Activated CD4-positive, alpha-beta T cell treated with anti-CD3 and anti-CD28 coated beads for 24 hours (primary cell): ENCODE data around the gene CINP.
"Not testable (repeated sequence)": the region's sequence is repeated elsewhere in the genome, so short reads cannot be mapped to it uniquely, and the experiment has no call there.

Source experiments
- DNase-seq, 2 donors: peaks; one replicate each; pipeline ENCODE4 v3.0.0-alpha.2; 2020; ENCODE audit warnings: low read depth in 2 of 2

Gene CINP

DNA sequence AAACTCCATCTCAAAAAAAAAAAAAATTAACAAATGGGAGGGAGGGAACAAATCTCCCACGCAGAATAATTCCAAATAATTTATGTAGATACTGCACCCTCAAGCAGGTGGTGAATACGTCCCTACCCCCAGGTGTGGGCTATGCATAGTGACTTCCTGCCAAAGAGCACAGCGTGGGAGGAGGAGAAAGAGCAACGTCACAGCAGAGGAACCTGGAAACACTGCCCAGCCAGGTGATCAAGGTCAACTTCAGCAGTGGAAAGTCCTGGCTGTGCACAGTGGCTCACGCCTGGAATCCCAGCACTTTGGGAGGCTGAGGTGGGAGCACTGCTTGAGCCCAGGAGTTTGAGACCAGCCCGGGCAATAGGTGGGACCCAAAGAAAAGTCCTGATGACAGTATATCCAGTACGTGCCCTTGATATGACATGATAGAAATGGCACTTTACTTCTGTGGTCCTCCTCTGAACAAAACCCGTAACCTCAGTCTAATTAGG is 9.5 kb downstream of the CINP start:
- DNase-seq: no peak

DNA sequence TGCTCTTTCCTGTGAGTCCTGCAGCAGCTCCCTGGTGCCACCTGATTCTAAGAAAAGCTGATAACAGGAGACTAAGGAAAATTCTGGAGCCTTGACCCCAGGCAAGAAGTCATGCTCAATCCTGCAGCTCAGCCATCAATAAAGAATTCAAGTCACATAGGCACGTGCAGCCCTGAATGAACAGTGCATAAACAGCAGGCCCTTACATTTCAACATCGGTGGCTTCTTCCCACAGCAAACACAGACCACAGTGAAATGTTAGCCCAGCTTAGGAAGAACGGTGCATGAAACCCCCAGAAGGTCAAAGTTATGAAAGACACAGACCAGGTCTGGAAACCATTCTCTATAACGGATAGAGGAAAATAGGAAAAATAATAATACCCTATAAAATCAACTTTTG is 10.5 kb downstream of the CINP start:
- no peak for DNase-seq

DNA sequence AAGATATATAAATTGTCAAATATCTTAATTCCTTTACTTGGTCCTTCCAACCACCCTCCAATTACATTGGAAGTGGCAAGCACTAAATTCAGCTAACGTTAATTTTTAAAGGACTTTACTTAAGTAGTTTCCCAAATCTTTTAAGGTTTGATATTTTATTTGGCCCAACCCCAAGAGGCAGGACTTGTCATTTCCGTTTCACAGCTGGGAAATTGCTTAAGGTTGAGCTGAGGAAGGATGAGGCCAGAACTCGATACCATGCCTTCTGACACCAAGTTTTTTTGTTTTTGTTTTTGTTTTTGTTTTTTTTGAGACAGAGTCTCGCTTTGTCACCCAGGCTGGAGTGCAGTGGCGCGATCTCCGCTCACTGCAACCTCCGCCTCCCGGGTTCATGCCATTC is 11.1 kb downstream of the CINP start:
- DNase-seq: not testable (repeated sequence)

DNA sequence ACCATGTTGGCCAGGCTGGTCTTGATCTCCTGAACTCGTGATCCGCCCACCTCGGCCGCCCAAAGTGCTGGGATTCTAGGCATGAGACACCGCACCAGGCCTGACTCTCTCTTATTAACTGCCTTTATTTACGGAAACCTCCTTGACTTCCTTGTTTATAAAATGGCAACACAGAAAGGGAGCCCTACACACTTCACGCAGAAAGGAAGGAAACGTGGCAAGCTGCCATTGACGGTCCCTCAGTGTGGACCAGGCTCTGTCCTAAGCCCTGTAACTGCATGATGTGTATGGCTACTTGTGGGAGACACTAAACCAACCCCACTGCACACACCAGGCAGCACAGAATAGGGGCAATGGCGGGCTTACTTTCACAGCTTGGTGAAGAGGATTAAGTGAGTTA is 11.7 kb downstream of the CINP start:
- no peak for DNase-seq

DNA sequence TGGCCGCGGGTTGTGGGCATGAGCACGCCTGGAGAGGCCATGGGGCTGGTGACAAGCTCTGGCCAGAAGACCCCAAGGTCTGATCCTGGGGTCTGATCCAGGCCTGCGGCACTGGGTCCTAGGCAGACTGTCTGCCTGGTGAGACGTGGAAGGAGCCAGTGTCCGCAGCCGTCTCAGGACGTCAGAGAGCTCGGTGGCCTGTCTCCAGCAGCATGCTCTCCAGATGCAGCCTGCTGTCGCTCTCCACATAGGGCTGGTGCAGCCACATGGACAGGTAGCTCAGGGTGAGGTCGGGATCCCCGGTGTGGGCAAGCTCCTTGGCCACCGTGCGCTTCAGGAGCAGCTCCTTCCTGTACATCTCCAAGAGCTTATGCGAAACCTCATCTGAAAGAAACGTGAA is 14.3 kb downstream of the CINP start:
- DNase-seq: no peak

DNA sequence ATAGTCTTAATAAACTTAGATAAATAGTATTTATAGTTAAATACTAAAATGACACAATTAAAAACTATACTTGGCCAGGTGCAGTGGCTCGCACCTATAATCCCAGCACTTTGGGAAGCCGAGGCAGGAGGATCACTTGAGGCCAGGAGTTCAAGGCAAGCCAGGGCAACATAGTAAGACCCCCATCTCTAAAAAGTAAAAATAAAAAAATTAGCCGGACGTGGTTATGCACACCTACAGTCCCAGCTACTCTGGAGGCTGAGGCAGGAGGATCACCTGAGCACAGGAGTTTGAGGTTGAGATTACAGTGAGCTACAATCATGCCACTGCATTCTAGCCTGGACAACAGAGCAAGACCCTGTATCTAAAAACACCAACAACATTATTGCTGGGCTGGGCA is 16.0 kb downstream of the CINP start:
- DNase-seq: no peak

DNA sequence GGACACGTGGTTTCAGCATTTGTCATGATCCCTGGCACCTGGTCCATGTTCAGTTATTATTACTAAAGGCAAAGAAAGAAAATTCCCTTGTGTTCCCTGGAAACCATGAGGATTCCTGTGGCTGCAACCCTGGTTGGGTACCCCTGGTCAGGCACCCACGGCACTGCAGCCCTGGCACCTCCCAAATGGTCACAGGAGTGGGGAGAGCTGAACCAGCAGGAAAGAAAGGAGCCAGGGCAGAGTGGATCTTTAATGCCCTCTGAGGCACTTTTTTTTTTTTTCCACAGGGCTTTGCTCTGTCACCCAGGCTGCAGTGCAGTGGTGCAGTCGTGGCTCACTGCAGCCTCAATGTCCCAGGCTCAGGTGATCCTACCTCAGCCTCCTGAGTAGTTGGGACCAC is 17.5 kb downstream of the CINP start:
- no peak for DNase-seq

DNA sequence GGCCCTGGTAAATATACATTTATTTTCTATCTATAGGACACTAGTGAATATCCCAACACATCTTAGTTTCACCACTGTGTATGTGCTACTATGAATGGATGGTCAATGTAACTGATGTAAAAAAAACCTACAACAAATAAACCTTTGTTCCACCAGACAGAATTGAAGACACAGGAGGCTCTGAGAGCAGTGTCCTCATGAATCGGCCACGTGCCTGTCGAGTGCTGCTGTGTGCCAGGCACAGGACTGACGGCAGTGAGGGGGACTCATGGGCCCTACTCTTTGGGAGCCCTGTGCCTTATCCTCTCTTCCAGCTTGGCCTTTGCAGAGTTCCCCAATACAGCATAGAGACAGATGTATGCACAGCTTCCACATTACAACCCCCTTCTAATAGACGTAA is 18.2 kb downstream of the CINP start:
- no peak for DNase-seq

DNA sequence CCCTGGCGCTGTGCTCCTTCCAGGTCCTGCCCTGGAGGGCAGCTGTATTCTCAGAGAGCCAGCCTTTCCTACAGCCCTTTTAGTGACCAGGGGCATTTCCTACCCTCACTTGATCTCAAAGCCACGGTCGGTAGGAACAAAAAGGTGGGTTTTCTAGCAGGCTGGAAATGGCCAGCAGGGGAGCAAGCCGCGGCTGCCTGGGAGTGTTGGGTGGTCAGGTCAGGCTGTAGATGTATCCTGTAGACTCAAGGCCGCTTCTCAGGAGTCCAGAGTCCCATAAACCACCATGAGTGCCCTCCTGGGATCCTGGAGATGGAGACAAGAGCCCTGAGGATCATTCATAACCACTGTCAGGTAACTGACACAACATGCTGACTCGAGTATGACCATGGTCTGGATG is 18.6 kb downstream of the CINP start:
- DNase-seq: no peak

DNA sequence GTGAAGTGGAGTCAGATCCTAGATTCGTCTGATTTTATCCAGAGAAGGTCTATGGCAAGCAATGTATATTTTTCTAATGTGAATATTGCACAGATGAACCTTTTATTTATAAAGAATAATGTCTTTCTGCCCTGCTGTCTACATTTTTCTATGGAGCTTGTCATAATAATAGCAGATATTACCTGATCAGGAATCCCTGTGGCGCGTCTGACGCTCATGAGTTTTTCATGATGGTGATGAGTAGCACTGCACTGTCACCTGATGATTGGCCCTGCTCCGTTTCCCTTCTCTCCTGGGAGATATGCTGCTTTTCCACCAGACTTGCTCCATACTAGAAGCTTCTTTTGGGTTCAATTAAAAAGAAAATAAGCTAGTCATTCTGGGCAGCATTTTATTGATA is 20.5 kb downstream of the CINP start:
- no peak for DNase-seq

DNA sequence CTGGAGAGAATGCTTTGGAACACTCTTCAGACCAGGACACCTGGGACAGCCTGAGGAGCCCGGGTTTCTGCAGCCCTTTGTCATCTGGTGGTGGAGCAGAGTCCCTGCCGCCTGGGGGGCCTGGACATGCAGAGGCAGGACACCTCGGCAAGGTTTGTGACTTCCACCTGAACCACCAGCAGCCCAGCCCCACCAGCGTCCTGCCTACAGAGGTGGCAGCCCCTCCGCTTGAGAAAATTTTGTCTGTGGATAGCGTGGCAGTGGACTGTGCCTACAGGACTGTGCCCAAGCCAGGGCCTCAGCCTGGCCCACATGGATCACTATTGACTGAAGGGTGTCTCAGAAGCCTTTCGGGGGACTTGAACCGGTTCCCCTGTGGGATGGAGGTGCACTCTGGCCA is 21.1 kb downstream of the CINP start:
- DNase-seq: no peak

DNA sequence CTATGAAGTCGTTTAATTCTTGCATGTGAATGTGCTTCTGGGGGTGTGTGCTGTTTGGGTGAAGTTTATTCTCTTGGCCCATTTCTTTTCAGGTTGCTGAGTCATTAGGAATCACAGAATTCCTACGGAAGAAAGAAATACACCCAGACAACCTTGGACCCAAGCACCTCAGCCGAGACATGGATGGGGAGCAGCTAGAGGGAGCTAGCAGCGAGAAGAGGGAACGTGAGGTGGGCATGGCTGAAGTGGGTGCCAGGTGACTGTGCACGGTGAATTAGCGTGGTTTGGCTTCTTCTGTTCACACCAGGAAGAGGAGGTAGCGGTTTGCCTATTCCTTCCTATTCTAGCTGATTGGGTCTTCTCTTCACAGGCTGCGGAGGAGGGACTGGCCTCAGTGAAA is 24.0 kb downstream of the CINP start:
- no peak for DNase-seq

DNA sequence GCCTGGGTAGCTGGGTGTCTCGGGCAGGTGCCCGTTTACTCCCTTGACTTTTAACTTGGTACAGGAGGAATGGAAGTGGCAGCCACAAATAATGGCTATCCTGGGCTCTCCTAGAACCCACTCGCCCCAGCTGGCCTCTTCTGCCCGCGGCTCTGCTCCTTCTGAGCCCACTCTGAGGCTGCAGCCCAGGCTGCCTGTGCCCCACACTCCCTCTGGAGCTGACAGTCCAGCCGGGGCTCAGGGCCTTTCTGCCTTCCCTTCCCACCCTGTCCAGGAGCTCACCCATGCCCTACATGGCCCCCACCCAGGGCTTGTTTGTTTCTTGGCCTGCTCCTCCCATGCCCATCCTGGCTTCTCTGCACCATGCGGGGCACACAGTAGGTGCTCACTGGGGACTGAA is 27.5 kb downstream of the CINP start:
- DNase-seq: no peak

DNA sequence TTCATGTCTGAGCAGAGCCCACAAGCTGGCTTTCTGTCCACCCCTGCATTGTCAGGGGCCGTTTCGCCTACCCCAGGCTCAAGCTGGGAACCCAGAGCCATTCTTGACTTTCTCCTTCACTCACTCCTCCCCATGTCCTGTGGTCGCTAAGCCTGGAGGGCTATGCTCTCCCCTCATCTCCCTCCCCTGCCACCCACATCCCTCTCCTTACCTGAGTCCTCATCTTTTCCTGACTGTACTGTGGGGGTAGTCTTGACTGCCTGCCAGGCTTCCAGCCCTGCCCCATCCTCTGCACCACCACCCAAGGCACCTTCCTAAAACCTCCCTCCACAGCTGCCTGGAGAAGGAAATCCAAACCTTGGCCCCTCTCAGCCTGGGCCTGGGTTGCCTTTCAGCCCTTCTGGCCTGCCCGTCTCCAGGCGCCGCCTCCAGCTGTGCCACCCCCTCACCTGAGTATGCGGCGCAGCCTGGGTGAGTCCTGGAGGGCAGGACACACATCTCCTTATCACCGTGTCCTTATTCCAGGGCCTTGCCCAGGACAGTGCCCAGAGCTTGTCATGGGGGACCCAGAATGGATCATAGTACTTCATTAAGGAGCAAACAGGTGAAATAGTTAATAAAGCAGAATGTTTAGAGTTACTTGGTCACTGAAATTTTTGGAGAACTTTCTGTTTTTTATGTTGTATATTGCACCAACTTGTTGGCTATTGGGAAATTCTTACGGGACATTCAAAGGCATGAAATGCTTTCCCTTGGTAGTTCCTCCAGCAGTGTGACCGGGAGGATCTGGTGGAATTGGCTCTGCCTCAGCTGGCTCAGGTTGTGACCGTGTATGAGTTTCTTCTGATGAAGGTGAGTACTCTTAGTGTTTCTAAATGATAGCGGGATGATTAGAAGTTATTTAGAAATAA is 28.6 kb downstream of the CINP start:
- DNase-seq: no peak

DNA sequence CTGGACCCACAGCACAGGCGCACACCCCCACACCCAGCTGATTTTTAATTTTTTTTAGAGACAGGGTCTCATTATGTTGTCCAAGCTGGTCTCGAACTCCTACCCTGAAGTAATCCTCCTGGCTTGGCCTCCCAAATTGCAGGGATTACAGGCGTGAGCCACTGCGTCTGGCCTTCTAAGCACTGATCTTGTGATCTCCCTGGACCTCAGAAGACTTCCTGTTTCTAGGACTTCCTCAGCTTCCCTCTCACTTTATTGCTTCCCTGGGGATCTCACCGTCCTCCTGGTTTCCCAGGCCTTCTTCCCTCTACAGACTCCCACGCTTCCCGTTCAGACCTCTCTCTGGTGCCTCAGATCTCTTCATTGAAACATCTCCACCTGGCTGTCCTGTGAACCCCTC is 29.3 kb downstream of the CINP start:
- no peak for DNase-seq

DNA sequence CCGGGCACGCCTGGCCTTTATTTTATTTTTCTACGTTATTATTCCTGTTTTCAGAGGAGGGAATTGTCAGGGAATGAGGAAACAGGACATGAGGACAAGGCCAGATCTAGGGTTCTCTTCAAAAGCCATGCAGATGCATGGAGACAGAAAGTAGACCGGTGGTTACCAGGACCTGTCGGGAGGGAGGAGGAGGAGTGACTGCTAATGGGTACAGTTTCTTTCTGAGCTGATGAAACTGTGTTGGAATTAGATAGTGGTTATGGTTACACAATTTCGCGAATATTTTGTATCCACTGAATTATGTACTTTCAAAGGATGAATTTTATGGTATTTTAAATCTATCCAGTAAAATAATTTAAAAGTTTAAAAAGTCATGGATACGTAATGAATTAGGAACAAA is 31.9 kb downstream of the CINP start:
- DNase-seq: no peak

DNA sequence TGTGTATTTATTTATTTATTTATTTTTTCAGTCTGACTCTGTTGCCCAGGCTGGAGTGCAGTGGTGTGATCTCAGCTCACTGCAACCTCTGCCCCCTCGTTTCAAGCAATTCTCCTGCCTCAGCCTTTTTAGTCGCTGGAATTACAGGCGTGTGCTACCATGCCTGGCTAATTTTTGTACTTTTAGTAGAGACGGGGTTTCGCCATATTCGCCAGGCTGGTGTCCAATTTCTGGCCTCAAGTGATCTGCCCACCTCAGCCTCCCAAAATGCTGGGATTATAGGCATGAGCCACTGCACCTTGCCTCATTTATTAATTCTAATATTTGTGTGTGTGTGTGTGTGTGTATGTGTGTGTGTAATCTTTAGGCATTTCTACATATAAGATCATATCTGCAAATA is 33.3 kb downstream of the CINP start:
- DNase-seq: not testable (repeated sequence)

DNA sequence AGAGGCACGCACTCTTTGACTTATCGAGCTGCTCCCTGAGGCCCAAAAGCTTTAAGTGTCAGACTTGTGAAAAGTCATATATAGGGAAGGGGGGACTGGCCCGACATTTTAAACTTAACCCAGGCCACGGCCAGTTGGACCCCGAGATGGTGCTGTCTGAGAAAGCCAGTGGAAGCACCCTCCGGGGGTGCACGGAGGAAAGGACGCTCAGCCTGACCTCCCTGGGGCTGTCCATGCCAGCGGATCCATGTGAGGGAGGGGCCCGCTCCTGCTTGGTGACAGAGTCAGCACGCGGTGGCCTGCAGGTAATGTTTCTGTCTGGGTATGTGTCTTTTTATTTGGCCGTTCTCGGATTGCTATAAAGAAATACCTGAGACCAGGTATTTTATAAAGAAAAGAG is 36.1 kb downstream of the CINP start:
- DNase-seq: no peak

DNA sequence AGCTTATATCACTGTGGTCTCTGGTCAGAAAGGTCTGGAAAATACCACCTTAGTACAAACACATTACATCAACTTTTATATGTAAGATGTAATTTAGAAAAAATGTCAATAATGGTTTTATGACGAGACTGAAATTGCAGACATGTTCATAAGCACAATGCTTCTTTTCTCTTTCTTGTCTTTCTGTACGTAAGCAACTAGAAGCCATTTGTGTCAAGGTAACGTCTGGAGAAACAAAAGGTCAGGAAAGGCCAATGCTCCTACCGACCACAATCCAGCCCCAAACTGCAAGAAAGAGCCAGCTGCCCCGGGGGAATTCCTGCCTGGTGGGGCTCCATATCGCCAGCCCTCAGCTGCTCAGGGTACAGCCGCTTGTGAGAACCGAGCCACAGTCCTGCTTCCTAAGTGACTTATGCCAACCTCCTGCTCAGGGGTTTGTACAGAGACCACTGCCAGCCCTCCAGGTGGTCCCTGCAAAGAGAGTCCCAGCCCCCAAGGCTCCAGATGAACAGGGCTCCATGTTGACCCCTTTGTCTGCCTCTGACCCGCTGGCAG is 36.8 kb downstream of the CINP start:
- DNase-seq: no peak

DNA sequence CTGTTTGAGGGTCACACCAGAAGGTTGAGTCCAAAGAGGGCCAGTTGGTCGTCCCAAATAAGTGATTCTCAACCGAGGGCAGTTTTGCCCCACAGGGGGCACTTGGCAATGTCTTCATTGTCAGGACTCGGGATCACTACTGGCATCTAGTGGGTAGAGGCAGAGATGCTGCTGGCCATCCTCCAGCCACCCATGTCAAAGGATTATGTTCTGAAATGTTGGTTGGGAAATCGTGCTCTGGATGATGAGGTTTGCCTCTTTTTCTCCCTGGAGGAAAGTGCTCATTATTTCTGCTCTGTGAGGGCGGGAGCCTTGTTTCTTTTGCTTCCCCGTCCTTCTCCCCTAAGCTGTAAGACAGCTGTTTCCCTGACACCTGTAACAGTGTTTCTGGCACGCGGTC is 39.6 kb downstream of the CINP start:
- no peak for DNase-seq

DNA sequence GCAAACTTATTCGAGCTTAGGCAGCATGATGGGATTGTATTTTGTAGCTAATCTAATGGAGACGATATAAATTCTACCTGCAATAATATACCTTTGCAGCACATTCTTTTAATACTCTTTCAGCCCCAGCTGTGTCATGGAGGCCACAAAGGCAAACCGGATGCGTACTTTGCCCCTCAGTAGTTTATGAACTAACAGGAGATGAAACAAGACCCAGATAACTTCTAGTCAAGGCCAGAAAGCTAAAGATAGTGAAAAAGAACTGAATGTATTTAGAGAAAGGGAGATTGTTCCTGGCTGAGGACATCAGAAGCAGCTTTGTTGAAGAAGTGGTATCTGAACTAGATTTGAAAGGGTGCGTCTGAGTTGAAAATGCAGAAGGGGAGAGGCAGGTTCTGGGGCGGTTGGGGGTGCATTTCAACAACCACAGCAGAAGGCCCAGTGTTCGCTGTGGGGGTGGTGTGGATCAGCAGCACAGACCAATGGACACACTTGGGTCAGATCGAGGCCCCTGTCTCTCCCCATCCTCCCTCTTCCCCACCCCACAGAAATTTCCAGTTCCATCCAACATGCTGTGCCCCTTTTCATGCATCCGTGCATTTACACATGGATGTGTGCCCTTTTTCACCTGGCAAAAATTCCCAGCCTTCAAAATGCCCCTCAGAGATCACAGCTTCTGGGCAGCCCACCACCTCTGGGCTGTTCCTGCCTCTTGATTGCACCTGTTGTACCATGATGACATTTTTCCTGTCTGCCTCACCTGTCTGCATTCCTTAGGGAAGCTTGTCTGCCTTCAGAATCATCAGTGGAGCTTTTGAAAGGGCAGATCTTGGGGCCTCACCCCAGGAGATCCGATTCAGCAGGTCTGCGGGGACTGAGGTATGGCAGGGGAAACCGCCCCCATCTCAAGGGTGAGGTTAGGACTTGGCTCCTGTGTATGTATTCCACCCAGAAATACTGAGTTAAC is 41.0 kb downstream of the CINP start:
- no peak for DNase-seq
